Caco-2 (cell line): Measurements from ENCODE around the gene MBD5. TPM values are rescaled to one million over a fixed set of nuclear protein-coding genes. Genes with fewer than 3 reads are reported as not detected.

ENCODE experiments used
- BruUV-seq: library from RNA; stranded (reverse); fragments of 400-500 nt; replicated peaks from 2 replicates; lab custom pipeline; 2021; lab: Mats Ljungman, UMichigan
- CTCF ChIA-PET: fragments of 300-600 bp; sonication (Branson Sonifier 250); formaldehyde crosslinking; loops from one replicate; lab custom pipeline; 2022; ENCODE audit warnings: antibody characterized with exemption; lab: Charles Lee
- POLR2A ChIA-PET: fragments of 300-600 bp; sonication (Branson Sonifier 250); formaldehyde crosslinking; loops from one replicate; lab custom pipeline; 2022; ENCODE audit warnings: antibody characterized with exemption; lab: Charles Lee
- DNase-seq, 2 experiments: peaks; one replicate each; pipeline versions ENCODE4 v3.0.0 to v3.0.0-alpha.2; 2020 to 2022
- H3K27me3 ChIP-seq: replicated peaks from 2 replicates; pipeline ENCODE4 v1.6.0; 2011; ENCODE audit warnings: low read length; ENCODE audit not compliant: control insufficient read depth, insufficient read depth
- H3K36me3 ChIP-seq: 2 replicates; pipeline ENCODE4 v1.5.1; 2011; ENCODE audit warnings: low read length; ENCODE audit not compliant: control insufficient read depth, insufficient read depth
- H3K4me1 ChIP-seq: fragments of 250-450 bp; sonication (Bioruptor Pico); 2 replicates; pipeline ENCODE4 v1.5.1; 2020; ENCODE audit warnings: mild to moderate bottlenecking
- H3K4me3 ChIP-seq: 2 replicates; pipeline ENCODE4 v1.5.1; 2011; ENCODE audit warnings: low read depth, mild to moderate bottlenecking, control low read depth, low read length
- H3K9me3 ChIP-seq: fragments of 250-450 bp; sonication (Bioruptor Pico); 2 replicates; pipeline ENCODE4 v1.5.1; 2020; ENCODE audit warnings: mild to moderate bottlenecking, moderate library complexity
- H3K27ac Mint-ChIP-seq: one replicate; pipeline ENCODE4 v1.8.0; 2022; ENCODE audit warnings: mixed read lengths; ENCODE audit not compliant: unreplicated experiment
- H3K27me3 Mint-ChIP-seq: one replicate; pipeline ENCODE4 v1.8.0; 2022; ENCODE audit warnings: mixed read lengths; ENCODE audit not compliant: insufficient read depth, unreplicated experiment
- H3K36me3 Mint-ChIP-seq: one replicate; pipeline ENCODE4 v1.8.0; 2022; ENCODE audit warnings: mild to moderate bottlenecking, mixed read lengths; ENCODE audit not compliant: insufficient read depth, unreplicated experiment
- H3K4me1 Mint-ChIP-seq: one replicate; pipeline ENCODE4 v1.8.0; 2022; ENCODE audit warnings: low read depth, mixed read lengths; ENCODE audit not compliant: unreplicated experiment
- H3K4me3 Mint-ChIP-seq: one replicate; pipeline ENCODE4 v1.8.0; 2022; ENCODE audit warnings: mild to moderate bottlenecking, moderate library complexity, mixed read lengths; ENCODE audit not compliant: unreplicated experiment
- H3K9me3 Mint-ChIP-seq: one replicate; pipeline ENCODE4 v1.8.0; 2022; ENCODE audit warnings: mixed read lengths; ENCODE audit not compliant: unreplicated experiment
- intact Hi-C: fragments of 100-400 bp; cut with micrococcal nuclease; formaldehyde crosslinking; loops from one replicate; pipeline ENCODE4 v1.10.0; 2022; ENCODE audit not compliant: unreplicated experiment
- total RNA-seq: library from RNA; stranded (reverse); gene quantifications from 2 replicates; pipeline ENCODE4 v1.2.3, GENCODE V29; 2022
- TF ChIP-seq, protein P1 (sequence below), 2 experiments: fragments of 200-600 bp in 1 of 2; IDR thresholded peaks; 1 replicate in 1 of 2; 2 replicates in 1 of 2; pipeline versions ENCODE4 v1.5.1 to v1.8.0; 2011 to 2022; ENCODE audit warnings: antibody characterized with exemption in 1 of 2, control low read depth in 1 of 2, inconsistent platforms in 1 of 2, low read depth in 1 of 2, low read length in 1 of 2, mild to moderate bottlenecking in 1 of 2, moderate library complexity in 1 of 2; ENCODE audit not compliant: insufficient read depth in 1 of 2, severe bottlenecking in 1 of 2, unreplicated experiment in 1 of 2

Gene MBD5
- total RNA-seq, 1 experiment from 2014 or later, result 23.7 TPM

DNA sequence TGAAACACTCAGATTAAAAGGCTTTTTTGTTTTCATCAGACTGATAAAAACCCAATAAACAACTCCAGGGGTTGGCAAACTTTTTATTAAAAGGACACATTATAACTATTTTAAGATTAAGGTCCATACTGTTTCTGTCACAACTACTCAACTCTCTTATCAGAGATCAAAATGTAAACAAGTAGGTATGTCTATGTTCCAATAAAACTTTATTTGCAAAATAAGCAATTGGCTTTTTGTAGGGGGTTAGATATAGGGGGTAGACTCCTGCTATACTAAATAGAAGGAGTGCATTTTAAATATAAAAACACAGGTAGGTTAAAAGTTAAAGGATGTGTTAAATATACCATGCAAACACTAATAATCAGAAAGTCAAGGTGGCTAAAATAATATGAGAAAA, 174.0 kb downstream of the MBD5 start:
- no peaks in the 10 kb centered on the region for H3K27me3 ChIP-seq
- ChIA-PET POLR2A (no interaction called here), CTCF (no interaction called here)
- no TSS peak for BruUV-seq
- TF ChIP-seq, protein P1, sequence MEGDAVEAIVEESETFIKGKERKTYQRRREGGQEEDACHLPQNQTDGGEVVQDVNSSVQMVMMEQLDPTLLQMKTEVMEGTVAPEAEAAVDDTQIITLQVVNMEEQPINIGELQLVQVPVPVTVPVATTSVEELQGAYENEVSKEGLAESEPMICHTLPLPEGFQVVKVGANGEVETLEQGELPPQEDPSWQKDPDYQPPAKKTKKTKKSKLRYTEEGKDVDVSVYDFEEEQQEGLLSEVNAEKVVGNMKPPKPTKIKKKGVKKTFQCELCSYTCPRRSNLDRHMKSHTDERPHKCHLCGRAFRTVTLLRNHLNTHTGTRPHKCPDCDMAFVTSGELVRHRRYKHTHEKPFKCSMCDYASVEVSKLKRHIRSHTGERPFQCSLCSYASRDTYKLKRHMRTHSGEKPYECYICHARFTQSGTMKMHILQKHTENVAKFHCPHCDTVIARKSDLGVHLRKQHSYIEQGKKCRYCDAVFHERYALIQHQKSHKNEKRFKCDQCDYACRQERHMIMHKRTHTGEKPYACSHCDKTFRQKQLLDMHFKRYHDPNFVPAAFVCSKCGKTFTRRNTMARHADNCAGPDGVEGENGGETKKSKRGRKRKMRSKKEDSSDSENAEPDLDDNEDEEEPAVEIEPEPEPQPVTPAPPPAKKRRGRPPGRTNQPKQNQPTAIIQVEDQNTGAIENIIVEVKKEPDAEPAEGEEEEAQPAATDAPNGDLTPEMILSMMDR (IDR thresholded peaks at IDR 0.05; ENCODE audit: insufficient read depth in 1 of 2, low read depth in 1 of 2, low read length in 1 of 2, severe bottlenecking in 1 of 2, unreplicated experiment in 1 of 2), result no peak
- H3K9me3 Mint-ChIP-seq, result no peaks in the 10 kb centered on the region
- H3K36me3 ChIP-seq, result no peaks in the 10 kb centered on the region
- no peaks in the 10 kb centered on the region for H3K9me3 ChIP-seq
- no peak overlapping the region for H3K4me3 Mint-ChIP-seq
- no peaks in the 10 kb centered on the region for H3K36me3 Mint-ChIP-seq
- DNase-seq, result no peak
- intact Hi-C loops, result no loop called here
- no peaks in the 10 kb centered on the region for H3K4me1 ChIP-seq
- H3K27me3 Mint-ChIP-seq, result no peaks in the 10 kb centered on the region
- H3K4me1 Mint-ChIP-seq, result no peaks in the 10 kb centered on the region
- no peak overlapping the region for H3K4me3 ChIP-seq
- H3K27ac Mint-ChIP-seq, result no peak overlapping the region

DNA sequence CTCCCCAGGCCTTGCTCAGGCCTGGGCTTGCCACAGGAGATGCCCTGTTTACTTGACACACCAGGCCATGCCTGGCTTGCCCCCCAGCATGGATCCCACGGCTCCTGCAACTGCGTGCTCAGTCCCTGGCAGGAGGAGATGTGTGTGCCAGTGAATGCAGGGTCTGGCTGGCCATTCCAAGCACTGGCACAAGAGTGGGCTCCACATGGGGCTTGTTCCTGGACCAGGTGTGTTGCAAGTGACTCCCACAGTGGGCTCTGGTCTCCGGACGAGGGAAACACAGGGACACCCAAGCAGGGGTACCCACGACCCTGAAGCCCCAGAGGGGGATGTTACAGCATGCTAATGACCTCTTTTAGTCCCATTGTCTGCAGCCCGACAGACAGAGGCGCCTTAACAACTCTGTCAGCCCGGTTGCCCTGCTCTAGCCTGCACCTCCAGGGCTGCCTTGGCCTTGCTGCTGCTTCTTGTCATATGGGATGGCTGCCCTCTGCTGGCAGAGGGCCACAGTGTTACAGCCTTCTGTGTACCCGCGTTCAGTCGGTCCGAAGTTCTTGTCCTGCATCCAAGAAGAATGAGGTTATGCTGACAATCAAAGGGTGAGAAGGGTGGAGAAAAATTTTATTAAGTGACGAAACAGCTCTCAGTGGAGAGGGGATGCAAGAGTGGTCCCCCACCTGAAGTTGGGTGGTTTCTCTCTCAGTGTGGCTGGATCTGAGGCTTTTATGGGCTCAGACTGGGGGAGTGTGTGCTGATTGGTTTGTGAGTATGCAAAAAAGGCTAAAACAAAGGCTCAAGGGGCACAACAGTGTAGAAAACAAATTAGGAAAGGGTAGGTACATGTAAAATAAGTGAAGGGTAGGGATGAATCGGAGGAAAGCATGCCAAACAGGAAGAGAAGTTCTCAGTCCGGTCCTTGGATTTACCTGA, 180.4 kb downstream of the MBD5 start:
- no peak overlapping the region for H3K27ac Mint-ChIP-seq
- Histone ChIP-seq H3K9me3 (no peaks in the 10 kb centered on the region), H3K36me3 (no peaks in the 10 kb centered on the region), H3K4me3 (no peak overlapping the region), H3K27me3 (no peaks in the 10 kb centered on the region), H3K4me1 (no peaks in the 10 kb centered on the region)
- no TSS peak for BruUV-seq
- peak; percentile 43 to 57 for DNase-seq
- H3K9me3 Mint-ChIP-seq, result peaks cover 9% of the 10 kb centered on the region
- intact Hi-C loops, result loop anchor here (1.0 to 10.0 kb wide), 3 partner anchors 212 to 303 kb away; no protein-coding TSS in a partner anchor
- CTCF ChIA-PET, result no interaction called here
- POLR2A ChIA-PET, result no interaction called here
- no peaks in the 10 kb centered on the region for H3K36me3 Mint-ChIP-seq
- H3K4me3 Mint-ChIP-seq, result no peak overlapping the region
- no peaks in the 10 kb centered on the region for H3K27me3 Mint-ChIP-seq
- H3K4me1 Mint-ChIP-seq, result peaks cover 2% of the 10 kb centered on the region
- TF ChIP-seq, protein P1 (IDR thresholded peaks at IDR 0.05; ENCODE audit: insufficient read depth in 1 of 2, low read depth in 1 of 2, low read length in 1 of 2, severe bottlenecking in 1 of 2, unreplicated experiment in 1 of 2), result peak; percentile 31

DNA sequence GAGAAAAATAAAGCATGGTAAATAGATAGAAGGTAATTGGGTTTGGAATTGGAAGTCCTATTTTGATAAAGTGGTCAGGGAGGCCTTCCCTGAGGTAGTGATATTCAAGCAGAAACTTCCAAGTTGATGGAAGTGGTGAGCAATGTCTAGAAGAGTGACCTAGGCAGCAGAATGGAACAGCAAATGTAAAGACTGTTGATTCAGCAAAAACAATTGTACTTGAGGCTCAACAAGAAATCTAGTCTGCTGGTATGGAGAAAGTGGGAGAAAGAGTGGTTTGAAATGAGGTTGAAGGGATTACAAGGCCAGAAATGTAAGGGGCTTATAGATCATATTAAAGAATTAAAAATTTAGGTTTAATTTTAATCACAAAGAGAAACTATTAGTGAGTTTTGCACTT, 181.3 kb downstream of the MBD5 start:
- Mint-ChIP-seq H3K4me1 (peaks cover 11% of the 10 kb centered on the region), H3K27ac (no peak overlapping the region), H3K4me3 (no peak overlapping the region), H3K9me3 (peaks cover 9% of the 10 kb centered on the region), H3K36me3 (no peaks in the 10 kb centered on the region), H3K27me3 (no peaks in the 10 kb centered on the region)
- Histone ChIP-seq H3K27me3 (no peaks in the 10 kb centered on the region), H3K4me3 (no peak overlapping the region), H3K36me3 (no peaks in the 10 kb centered on the region), H3K9me3 (no peaks in the 10 kb centered on the region), H3K4me1 (no peaks in the 10 kb centered on the region)
- intact Hi-C loops, result loop anchor here (10.0 kb wide), 1 partner anchor 303 kb away; no protein-coding TSS in a partner anchor
- CTCF ChIA-PET, result no interaction called here
- TF ChIP-seq, protein P1 (IDR thresholded peaks at IDR 0.05; ENCODE audit: insufficient read depth in 1 of 2, low read depth in 1 of 2, low read length in 1 of 2, severe bottlenecking in 1 of 2, unreplicated experiment in 1 of 2), result no peak
- no TSS peak for BruUV-seq
- POLR2A ChIA-PET, result no interaction called here
- no peak for DNase-seq
